ENCODE measurements around the gene MARK2. TPM values are rescaled to one million over a fixed set of nuclear protein-coding genes. Genes with fewer than 3 reads are reported as not detected.

The MARK2 gene
- total RNA-seq, 1 experiment from 2014 or later = 39.8 TPM

DNA sequence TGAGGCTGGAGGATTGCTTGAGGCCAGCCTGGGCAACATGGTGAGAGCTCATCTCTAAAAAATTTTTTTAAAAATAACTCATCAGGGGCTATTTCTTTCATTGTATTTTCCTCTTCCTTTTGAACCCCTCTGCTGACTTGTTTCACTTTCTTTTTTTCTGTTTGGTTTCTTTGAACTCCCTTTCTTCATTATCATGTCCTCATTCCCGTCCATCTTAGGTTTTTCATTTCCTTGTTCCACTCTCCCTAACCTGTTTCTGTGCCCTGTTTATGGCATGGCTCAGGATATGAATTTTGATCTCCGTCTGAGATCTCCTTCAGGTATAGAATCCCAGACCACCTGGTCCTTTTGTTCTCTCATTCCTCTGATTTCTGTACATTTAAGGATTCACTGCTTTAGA lies 12.5 kb downstream of the MARK2 start:
- BruUV-seq (replicated peaks) = no TSS peak
- CTCF ChIA-PET = no interaction called here
- Histone ChIP-seq H3K9me3 (ENCODE audit: control insufficient read depth in 1 of 2, insufficient read depth in 1 of 2, low read depth in 1 of 2, low read length in 2 of 2) (no peaks in the 10 kb centered on the region), H4K20me1 (ENCODE audit: insufficient read depth) (peaks cover 6% of the 10 kb centered on the region; the same call in 1 of the 2 replicates), H3K9ac (ENCODE audit: low read length) (no peak overlapping the region), H2AFZ (ENCODE audit: low read depth, low read length, poor library complexity, severe bottlenecking) (no peak overlapping the region), H3K79me2 (ENCODE audit: insufficient read depth, low read length) (peaks cover 91% of the 10 kb centered on the region), H3K36me3 (ENCODE audit: control insufficient read depth in 1 of 2, insufficient read depth in 2 of 2, low read length in 2 of 2) (no peaks in the 10 kb centered on the region; a peak in 1 of 4 replicates), H3K4me2 (ENCODE audit: low read length) (no peak overlapping the region), H3K4me1 (ENCODE audit: control insufficient read depth in 1 of 2, insufficient read depth in 2 of 2, low read length in 2 of 2) (peaks cover 14 to 17% of the 10 kb centered on the region in 2 experiments), H3K9me2 (ENCODE audit: insufficient read depth) (no peaks in the 10 kb centered on the region), H3K27me3 (ENCODE audit: insufficient read depth, low read length) (no peaks in the 10 kb centered on the region), H3K4me3 (replicated peaks in 1 of 2; ENCODE audit: low read depth in 1 of 2, low read length in 2 of 2) (no peak overlapping the region), H3K27ac (ENCODE audit: low read depth, low read length) (no peak overlapping the region)
- POLR2A ChIA-PET = no interaction called here
- ATAC-seq (no peak), DNase-seq (ENCODE audit: low read depth, low spot score) (no peak)
- intact Hi-C loops (cut with micrococcal nuclease) = no loop called here
- RAD21 ChIA-PET (ENCODE audit: low non-redundant PET in 1 of 2, low total read pairs in 2 of 2, uncharacterized antibody in 2 of 2, unreplicated experiment in 2 of 2) = interaction anchor here in 1 of 2 experiments (0.6 kb wide), 1 partner anchor 66 kb away, joined by 3 read pairs; the partner anchor contains the start of gene RCOR2
- TF ChIP-seq POLR2A (IDR thresholded peaks at IDR 0.05; ENCODE audit: borderline replicate concordance, extremely low read depth, insufficient read depth, insufficient read length) (no peak), EGR1 (IDR thresholded peaks at IDR 0.05; ENCODE audit: low read depth) (no peak), RAD21 (IDR thresholded peaks at IDR 0.05; ENCODE audit: low read depth) (no peak), ZFX (IDR thresholded peaks at IDR 0.05) (no peak), EZH2phosphoT487 (IDR thresholded peaks at IDR 0.05; ENCODE audit: borderline replicate concordance) (no peak), FOSL1 (IDR thresholded peaks at IDR 0.05; ENCODE audit: low read depth) (no peak), ATF3 (IDR thresholded peaks at IDR 0.05) (no peak)
- TF ChIP-seq, protein P1, sequence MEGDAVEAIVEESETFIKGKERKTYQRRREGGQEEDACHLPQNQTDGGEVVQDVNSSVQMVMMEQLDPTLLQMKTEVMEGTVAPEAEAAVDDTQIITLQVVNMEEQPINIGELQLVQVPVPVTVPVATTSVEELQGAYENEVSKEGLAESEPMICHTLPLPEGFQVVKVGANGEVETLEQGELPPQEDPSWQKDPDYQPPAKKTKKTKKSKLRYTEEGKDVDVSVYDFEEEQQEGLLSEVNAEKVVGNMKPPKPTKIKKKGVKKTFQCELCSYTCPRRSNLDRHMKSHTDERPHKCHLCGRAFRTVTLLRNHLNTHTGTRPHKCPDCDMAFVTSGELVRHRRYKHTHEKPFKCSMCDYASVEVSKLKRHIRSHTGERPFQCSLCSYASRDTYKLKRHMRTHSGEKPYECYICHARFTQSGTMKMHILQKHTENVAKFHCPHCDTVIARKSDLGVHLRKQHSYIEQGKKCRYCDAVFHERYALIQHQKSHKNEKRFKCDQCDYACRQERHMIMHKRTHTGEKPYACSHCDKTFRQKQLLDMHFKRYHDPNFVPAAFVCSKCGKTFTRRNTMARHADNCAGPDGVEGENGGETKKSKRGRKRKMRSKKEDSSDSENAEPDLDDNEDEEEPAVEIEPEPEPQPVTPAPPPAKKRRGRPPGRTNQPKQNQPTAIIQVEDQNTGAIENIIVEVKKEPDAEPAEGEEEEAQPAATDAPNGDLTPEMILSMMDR (IDR thresholded peaks at IDR 0.05 in 2 of 3, conservative IDR thresholded peaks at IDR 0.05 in 1 of 3; ENCODE audit: borderline replicate concordance in 1 of 3, insufficient read depth in 1 of 3, low read depth in 2 of 3, low read length in 2 of 3) = no peak

DNA sequence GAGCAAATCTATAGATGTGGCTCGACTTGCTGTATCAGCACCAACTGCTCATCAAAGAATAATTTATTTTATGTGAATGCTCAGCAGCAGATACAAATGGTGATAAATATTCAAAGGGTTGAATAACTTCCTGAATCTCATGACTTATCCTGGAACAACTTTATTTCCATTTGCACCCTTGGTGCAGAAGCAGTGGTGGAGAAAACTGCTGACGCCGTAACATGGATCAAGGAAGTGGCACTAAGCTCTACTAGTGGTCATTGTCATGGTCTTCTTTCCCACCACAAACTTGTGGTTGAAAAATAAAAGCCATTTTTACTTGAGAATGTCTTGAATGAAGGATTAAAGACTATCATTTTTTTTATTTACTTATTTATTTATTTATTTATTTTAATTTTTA lies 14.6 kb downstream of the MARK2 start:
- TF ChIP-seq EZH2 (IDR thresholded peaks at IDR 0.05) (no peak), SIN3A (IDR thresholded peaks at IDR 0.05; ENCODE audit: low read depth) (no peak), FOSL1 (IDR thresholded peaks at IDR 0.05; ENCODE audit: low read depth) (no peak), ATF3 (IDR thresholded peaks at IDR 0.05) (no peak), JUND (IDR thresholded peaks at IDR 0.05) (no peak), EZH2phosphoT487 (IDR thresholded peaks at IDR 0.05; ENCODE audit: borderline replicate concordance) (no peak), CEBPB (IDR thresholded peaks at IDR 0.05; ENCODE audit: low read depth) (no peak), POLR2A (IDR thresholded peaks at IDR 0.05; ENCODE audit: borderline replicate concordance, extremely low read depth, insufficient read depth, insufficient read length) (no peak), ELF1 (IDR thresholded peaks at IDR 0.05; ENCODE audit: borderline replicate concordance, low read depth) (no peak), EGR1 (IDR thresholded peaks at IDR 0.05; ENCODE audit: low read depth) (no peak), ZFX (IDR thresholded peaks at IDR 0.05) (no peak), RAD21 (IDR thresholded peaks at IDR 0.05; ENCODE audit: low read depth) (no peak), YY1 (IDR thresholded peaks at IDR 0.05; ENCODE audit: extremely low read depth, insufficient replicate concordance, low read depth, low read length) (no peak)
- CTCF ChIA-PET = no interaction called here

More for the DNA sequence above, 14.6 kb downstream of the MARK2 start:
- Histone ChIP-seq H3K27ac (ENCODE audit: low read depth, low read length) (no peak overlapping the region), H3K36me3 (ENCODE audit: control insufficient read depth in 1 of 2, insufficient read depth in 2 of 2, low read length in 2 of 2) (no peaks in the 10 kb centered on the region; a peak in 1 of 4 replicates), H3K79me2 (ENCODE audit: insufficient read depth, low read length) (peaks cover 90% of the 10 kb centered on the region), H4K20me1 (ENCODE audit: insufficient read depth) (peaks cover 6% of the 10 kb centered on the region; the same call in 1 of the 2 replicates), H3K27me3 (ENCODE audit: insufficient read depth, low read length) (no peaks in the 10 kb centered on the region), H3K4me1 (ENCODE audit: control insufficient read depth in 1 of 2, insufficient read depth in 2 of 2, low read length in 2 of 2) (no peaks in the 10 kb centered on the region; a peak in 1 of 4 replicates), H2AFZ (ENCODE audit: low read depth, low read length, poor library complexity, severe bottlenecking) (no peak overlapping the region), H3K9me3 (ENCODE audit: control insufficient read depth in 1 of 2, insufficient read depth in 1 of 2, low read depth in 1 of 2, low read length in 2 of 2) (no peaks in the 10 kb centered on the region), H3K9ac (ENCODE audit: low read length) (no peak overlapping the region), H3K4me3 (replicated peaks in 1 of 2; ENCODE audit: low read depth in 1 of 2, low read length in 2 of 2) (no peak overlapping the region), H3K9me2 (ENCODE audit: insufficient read depth) (no peaks in the 10 kb centered on the region), H3K4me2 (ENCODE audit: low read length) (no peak overlapping the region)
- ChIA-PET POLR2A (no interaction called here), RAD21 (ENCODE audit: low non-redundant PET in 1 of 2, low total read pairs in 2 of 2, uncharacterized antibody in 2 of 2, unreplicated experiment in 2 of 2) (no interaction called here)
- no peak for ATAC-seq
- no TSS peak for BruUV-seq (replicated peaks)
- no peak for DNase-seq (ENCODE audit: low read depth, low spot score)
- intact Hi-C loops (cut with micrococcal nuclease) = no loop called here
